NCI-H2196 (cell line): Measurements from ENCODE around the gene WDCP.
A peak's percentile ranks its signal among the peaks of the same experiment; 100 is the strongest.
"Not testable (repeated sequence)": the region's sequence is repeated elsewhere in the genome, so short reads cannot be mapped to it uniquely, and the experiment has no call there.

Source experiments
- DNase-seq: peaks from one replicate; lab custom pipeline; 2025; ENCODE audit not compliant: unreplicated experiment; lab: John Stamatoyannopoulos, UW

Gene WDCP

GRCh38 chr2:24072259-24072658, 25.1 kb upstream of the WDCP start:
- no peak for DNase-seq

GRCh38 chr2:24065341-24065740, 18.1 kb upstream of the WDCP start:
- no peak for DNase-seq

GRCh38 chr2:24058564-24059271, 11.5 kb upstream of the WDCP start:
- no peak for DNase-seq

GRCh38 chr2:24055750-24056149, 8.6 kb upstream of the WDCP start:
- no peak for DNase-seq

GRCh38 chr2:24054366-24055010, 7.3 kb upstream of the WDCP start:
- no peak for DNase-seq

- no peak for DNase-seq
Observed at GRCh38 chr2:24052951-24053350, 5.8 kb upstream of the WDCP start.

GRCh38 chr2:24051833-24052232, 4.6 kb upstream of the WDCP start:
- DNase-seq: no peak

- peak; percentile 2 for DNase-seq
Observed at GRCh38 chr2:24050041-24050979, 3.1 kb upstream of the WDCP start.

- peak; percentile 35 for DNase-seq
Observed at GRCh38 chr2:24049485-24050021, 2.4 kb upstream of the WDCP start, which contains the start of gene FKBP1B. FKBP1B (plus strand) TSS chr2:24049741; CDS start chr2:24049850, 109 bp downstream.

- DNase-seq: peak; percentile 20
Observed at GRCh38 chr2:24048769-24049484, 1.7 kb upstream of the WDCP start.

- DNase-seq: no peak
Observed at GRCh38 chr2:24047703-24048033, 477 bp upstream of the WDCP start.

GRCh38 chr2:24046599-24046929, 627 bp downstream of the WDCP start:
- no peak for DNase-seq

GRCh38 chr2:24045511-24046508, 1.4 kb downstream of the WDCP start:
- DNase-seq: no peak

- not testable (repeated sequence) for DNase-seq
Observed at GRCh38 chr2:24043133-24043532, 4.1 kb downstream of the WDCP start.

GRCh38 chr2:24040511-24040910, 6.7 kb downstream of the WDCP start:
- no peak for DNase-seq

GRCh38 chr2:24038786-24039499, 8.2 kb downstream of the WDCP start:
- DNase-seq: no peak

GRCh38 chr2:24026233-24026632, 21.0 kb downstream of the WDCP start:
- no peak for DNase-seq

- no peak for DNase-seq
Observed at GRCh38 chr2:24024996-24025663, 22.1 kb downstream of the WDCP start.

GRCh38 chr2:24024018-24024417, 23.2 kb downstream of the WDCP start:
- DNase-seq: no peak
